ENCODE results near the gene BNIP5.

Gene BNIP5

DNA sequence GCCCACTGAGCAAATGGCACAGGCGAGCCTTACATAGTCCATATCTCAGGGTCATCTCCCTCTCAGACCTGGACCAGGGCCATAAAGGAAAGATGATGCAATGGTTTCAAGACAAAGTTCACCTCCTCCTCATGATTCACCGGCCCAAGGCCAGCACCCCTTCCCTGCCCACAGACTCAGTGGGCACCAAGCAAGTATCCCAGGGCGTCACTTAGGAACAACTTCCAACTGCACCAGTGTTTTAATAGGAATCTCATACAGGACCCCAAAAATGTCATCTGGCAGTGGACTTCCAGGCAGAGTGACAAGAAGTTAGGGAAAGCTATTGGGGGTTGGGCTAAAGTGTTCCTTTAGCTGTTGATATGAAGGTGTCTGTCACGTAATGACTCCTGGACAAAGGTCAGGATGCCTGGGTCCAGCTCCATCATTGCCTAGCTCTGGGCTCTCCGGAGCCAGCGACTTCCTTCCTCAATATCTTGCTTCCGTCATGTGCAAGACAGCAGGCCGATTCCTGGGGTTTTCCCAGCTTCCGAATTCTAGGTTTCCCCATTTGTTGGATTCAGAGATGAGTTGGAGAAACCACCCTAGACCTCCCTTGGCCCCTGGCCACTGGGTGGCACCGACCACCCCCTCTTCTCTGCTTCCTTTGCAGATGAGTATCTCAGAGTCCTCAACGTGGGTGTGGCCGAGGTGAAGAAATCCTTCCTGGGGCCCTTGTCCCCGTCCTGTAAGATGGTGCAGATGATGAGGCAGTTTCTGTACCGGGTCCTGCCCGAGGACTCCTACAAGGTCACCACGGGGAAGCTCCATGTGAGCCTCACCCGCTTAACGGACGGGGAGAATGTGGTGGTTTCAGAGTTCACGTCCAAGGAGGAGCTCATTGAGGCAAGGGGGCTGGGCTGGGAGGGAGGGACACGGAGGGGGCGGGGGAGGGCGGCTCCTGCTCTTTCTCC, 45.7 kb downstream of the BNIP5 start:
- no peak for DNase-seq

DNA sequence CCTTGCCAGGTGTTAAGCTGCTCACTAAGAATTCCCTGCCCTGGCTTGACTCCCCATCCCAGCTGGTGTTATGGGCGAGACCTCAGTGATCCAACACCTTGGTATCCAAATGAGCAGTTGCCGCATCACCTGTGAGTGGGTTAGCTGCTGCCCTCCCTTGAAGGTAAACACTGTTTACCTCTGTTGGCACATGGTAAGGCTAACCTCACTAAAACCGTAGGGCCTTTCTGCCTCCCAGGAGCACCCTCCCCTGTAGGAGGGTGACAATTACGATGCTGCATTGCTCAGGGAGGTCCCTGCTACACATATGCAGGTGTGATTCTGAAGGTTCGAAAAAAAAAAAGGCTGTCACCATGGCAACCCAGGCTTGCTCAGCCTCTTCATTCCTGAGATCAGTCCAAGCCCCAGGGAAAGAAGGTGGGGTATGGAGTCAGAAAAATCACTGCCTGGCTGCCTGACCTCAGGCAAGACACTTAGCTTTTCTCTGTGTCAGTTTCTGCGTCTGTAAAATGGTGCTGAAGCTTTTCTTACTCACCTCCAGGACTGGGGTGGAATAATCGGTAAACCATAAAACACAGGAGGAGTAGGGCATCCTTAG, 47.3 kb downstream of the BNIP5 start:
- no peak for DNase-seq

DNA sequence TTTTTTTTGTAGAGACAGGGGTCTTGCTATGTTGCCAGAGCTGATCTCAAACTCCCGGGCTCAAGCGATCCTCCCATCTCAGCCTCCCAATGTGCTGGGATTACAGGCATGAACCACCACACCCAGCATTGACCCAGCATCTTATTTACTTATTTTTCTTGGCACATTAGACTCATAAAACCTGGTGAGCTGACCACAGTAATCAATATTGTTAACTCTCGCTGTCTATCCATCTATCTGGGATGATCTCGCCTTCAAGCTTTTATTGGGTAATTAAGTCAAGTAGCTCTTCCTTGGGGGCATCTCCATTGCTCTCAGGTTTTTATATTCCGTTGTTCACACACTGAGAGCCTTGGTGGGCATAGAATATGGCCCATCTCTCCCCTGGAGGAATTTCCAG, 49.8 kb downstream of the BNIP5 start:
- DNase-seq: no peak

DNA sequence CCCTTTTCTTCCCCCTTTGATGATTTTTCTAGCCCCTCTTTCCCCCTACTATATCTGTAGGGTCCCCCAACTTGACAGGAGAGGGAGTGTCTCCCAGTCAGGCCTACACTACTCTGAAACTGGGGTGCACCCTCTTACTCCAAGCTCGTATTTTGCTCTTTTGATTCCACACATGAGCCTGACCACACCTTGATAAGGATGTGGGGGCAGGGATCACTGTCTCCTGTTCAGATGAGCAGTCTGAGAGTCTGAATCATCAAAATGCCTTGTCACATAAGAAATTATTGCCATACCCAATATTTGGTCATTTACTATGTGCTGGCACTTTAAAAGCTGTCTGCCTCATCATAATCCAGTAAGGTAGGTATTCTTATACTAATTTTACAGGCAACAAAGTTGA, 50.9 kb downstream of the BNIP5 start:
- no peak for DNase-seq

DNA sequence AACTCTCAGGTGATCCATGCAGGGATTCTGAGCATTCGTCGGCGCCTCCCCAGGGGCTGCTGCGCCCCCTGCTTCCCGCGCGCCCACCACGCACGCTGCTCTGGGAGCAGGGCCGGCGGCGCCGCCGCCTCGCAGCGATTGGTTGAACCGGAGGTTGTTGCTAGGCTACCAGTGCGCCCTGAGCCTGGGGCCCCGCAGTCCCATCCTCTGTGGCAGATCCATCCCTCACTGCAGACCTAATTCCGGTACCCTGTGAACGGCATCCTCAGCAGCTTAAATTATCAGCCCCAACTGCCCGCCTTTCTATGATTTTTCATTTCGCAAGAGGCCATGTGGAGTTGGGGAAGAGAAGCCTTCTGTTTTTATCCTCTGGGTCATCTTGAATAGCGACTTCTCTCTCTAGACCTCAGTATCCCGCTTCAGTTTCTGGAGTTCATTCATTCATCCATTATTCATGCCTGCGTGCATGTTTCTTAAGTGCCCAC, 51.5 kb downstream of the BNIP5 start:
- no peak for DNase-seq

DNA sequence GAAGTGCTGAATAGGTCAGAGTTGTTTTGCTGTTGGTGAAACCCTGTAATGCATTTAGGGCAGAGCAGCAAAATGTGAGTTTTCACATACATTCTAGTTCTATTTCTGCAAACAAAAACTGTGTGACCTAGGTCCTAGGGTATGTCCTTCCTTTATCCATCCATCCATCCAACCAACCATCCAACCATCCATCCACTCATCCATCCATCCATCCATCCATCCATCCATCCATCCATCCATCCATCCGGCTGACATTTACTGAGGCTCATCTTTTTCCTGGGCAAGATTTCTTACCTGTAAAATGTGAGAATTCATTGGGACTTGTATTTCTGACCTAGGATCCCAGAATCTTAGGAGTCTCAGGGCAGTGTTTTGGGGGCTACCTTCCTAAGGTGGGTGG, 52.3 kb downstream of the BNIP5 start:
- no peak for DNase-seq

DNA sequence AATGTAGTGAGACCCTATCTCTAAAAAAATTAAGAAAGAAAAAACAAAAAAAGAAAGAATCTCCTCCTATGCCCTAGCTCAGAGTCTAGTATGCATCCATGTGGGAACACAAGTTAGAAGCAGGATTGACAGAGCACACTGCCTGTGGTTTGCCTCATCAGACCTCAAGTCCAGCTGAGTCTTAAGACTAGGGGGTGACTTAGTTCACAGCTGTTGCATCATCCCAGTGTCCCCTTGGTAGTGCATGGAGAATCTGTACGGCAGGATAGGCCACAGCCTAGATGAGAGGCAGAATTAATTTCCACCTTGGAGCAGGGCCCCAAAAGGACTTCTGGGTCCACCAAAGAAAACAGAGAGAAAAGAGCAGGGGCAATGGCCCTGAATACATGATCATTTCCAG, 53.1 kb downstream of the BNIP5 start:
- no peak for DNase-seq

DNA sequence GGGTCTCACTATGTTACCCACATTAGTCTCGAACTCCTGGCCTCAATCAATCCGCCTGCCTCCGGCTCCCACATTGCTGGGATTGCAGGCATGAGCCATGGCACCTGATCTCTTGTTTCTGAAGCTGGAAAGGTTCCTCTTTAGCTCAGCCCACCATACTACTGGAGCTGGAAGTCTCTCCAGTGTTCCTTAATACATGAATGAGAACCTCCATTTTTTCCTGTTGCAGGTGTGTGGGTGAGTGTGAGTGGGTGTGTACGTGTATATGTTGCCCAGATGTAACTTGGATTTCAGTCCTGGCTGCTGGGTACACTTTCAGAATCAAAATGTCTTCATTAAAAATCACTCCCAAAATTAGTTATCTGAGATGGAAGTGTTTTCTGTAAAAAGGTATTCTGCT, 55.7 kb downstream of the BNIP5 start:
- no peak for DNase-seq

DNA sequence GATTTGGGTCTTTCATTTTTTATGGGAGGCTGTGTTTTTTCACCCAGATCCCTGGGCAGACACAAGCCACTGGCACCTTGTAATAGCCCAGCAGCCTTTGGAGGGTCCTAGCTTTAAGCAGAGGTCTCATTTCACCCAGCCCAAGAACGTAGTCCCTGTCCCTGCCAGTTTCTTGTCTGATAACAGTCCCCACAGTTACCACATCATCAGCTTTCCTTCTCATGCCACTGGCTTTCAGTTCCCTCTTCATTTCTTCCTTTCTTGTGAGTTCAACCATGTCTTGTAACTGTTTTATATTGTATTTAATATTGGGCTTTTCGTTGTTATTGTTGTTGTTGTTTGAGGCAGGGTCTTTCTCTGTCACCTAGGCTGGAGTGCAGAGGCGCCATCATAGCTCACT, 56.2 kb downstream of the BNIP5 start:
- no peak for DNase-seq

DNA sequence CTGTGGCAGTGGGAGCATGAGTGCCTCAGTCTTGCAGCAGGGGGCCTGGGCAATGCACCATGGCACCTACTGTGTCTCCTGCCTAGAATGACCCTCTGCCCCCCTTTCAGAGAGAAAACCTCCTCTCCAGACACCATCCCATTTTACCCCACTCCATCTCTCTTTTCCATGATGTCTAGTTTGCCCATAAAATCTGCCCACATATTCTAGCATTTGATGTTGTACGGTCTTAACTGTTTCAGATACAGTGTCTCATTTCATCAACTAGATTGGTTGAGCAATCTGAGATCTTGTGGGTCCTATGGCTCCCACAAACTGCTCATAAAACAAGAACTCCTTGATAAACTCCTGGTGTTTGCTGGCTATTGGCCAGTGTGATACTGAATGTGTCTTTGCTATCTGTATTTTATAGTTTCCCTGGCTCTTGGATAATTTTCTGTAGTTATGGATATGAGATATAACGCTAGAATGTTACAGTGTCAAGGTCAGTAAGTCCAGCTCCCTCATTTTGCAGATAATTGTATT, 58.7 kb downstream of the BNIP5 start:
- DNase-seq: no peak

DNA sequence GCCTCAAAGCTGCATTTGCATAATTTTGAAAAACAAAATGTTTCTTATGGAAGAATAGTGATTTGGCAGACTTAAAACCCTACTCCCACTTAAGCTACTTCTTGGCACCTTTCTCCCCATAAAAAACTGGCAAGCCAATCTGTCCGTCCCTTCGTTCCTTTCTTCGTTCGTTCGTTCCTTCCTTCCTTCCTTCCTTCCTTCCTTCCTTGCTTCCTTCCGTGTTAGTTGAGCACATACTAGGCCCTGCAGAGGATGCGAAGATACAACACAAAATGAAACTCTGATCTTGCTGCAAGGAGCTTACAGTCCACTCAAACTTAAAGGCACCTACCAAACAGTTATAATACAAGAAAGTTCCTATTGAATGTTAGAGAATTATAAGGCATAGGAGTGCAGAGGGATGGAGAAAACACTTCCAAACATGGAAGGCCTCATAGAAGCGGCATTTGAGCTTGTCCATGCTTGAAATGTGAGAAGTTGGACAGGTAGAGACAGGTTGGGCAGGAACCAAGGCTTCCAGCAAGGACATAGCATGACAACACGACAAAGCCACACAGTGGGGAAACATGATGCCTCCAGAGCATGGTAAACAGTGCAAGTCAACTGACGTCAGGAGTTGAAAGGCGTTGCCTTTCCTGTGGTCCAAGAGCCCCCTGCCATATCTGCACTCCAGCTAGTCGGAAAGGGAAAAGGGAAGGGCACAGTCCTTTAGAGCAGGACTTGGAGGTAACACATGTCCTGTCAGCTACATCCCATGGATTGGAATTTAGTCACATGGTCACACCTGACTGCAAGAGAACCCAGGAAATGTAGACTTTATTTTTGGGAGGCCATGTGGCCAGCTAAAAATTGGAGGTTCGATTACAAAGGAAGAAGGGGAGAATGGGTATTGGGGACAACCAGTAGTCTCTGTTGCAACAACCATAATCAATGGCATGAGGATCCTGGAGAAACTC, 59.8 kb downstream of the BNIP5 start:
- DNase-seq: no peak

DNA sequence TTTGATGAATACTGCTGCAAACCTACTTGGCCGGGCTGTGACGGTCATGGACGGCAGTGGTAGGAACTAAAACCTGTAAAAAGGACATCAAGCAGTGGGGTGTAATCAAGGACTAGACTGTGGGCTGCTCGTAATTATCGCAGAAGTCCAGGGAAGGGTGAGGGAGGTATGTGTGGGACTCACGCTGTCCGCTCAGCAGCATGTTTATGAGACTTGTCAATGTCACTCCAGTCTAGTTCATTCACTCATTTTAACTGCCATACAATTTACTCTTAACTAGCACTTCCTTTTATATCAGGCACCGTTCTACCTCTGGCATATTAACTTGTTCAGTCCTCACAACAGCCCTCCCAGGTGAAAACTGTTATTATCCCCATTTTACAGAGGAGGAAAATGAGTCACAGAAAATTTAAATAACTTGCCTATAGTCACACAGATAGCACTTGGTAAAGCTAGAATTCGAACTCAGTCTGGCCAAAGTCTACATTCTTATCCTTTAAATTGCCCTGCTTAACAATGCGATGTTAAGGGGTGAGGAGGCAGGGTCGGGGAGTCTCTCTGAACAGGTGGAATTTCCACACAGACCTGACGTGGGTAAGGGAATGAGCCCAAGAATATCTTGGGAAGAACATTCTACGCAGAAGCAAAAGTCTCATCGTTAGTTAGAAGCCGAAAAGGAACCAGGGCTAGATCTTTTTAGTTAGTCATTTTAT, 62.7 kb downstream of the BNIP5 start:
- DNase-seq: no peak

DNA sequence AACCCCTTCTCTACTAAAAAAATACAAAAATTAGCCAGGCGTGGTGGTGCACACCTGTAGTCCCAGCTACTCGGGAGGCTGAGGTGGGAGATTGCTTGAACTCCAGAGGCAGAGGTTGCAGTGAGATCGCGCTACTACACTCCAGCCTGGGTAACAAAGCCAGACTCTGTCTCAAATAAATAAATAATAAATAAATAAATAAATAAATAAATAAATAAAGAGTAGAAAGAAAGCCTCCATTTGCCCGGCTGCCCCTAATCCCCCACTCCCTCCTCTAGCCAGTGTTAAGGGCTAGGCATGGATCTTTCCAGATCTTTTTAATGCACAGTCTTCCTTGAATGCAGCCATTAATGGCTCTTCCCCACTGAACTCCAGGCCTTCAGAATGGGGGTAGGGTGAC, 63.6 kb downstream of the BNIP5 start:
- no peak for DNase-seq

DNA sequence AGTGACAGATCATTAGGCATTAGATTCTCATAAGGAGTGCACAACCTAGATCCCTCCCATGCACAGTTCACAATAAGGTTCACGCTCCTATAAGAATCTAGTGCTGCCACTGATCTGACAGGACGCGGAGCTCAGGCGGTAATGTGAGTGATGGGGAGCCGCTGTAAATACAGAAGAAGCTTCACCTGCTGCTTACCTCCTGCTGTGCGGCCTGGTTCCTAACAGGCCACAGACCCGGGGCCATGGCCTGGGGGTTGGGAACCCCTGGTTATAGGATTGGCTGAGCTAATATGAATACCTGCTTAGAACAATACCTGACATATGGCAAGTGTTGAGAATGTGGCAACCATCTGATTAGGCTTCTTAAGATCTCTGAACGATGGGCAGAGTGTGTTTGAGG, 64.5 kb downstream of the BNIP5 start:
- DNase-seq: no peak

DNA sequence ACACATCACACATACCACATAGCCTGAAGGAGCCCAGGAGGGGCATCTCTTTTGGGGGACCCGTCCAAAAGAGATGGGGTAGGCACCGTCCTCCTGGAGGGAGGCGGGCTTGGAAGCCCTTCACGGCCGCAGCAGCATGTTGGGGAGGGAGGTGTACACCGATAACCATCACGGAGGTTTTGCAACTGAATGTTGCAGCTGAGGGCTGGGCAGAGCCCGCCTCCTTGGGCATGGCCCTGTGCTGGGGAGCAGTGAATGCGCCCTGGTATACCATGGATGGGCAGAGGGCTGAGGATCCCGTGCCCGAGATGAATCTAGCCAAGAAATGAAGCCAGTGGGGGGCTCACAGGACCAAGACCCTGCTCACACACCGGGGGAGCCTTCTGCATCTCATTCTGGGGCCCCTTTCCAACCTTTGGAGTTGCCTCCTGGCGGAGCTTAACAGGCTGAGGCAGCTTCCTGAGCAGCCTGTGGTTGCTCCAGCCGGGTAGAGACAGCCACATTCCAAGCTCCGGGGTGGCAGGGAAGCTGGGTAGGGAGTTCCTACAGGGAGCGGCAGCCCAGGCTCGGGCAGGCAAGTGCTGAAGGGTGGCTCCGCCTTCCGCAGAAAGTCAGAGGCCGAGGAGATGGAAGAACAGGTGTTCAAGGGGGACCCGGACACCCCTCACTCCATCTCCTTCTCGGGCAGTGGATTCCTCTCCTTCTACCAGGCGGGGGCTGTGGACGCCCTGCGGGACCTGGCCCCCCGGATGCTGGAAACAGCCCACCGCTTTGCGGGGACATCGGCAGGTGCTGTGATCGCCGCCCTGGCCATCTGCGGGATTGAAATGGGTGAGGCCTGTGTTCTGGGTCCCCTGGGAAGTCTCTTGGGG, 66.6 kb downstream of the BNIP5 start, which contains the start of gene PNPLA1:
Gene PNPLA1 (plus strand): TSS at position 227 of the 872 bp plus-strand sequence. CDS start 400 bp downstream, at position 627.
- DNase-seq: no peak

DNA sequence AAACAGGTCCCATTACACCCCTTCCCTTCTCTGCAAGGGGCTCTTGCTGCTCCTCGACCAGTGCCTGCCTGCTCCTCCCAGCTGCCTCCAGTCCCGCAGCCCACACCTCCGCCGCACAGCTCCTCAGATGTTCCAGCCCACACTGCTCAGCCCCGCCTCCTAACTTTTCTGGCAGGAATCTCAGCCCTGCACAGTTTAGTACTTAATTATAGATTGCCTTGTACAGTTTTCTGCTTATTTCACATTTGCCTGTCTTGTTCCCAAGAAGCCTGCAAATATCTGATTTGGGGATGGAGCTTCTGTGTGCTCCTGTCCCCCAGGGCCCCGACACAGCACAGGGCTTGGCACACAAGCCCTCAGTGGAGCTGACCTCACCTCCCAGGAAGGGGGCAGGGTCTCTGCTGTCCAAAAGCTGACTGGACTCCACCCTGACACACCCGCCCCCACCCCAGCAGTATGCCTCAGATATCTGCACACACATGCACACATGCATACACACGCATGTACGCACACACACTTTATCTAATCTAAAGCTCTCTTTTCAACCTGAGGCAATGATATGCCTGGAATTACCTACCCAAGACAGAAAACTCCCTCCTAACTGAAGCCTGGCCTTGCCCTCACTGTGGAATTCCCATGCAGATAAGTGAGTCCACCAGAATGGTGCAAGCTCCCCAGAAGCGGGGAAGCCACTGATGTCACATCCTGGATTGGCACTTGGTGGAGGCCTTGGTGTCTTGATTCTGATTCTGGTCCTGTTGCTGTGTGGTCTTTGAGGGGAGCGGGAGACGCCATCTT, 68.0 kb downstream of the BNIP5 start:
- DNase-seq: no peak

DNA sequence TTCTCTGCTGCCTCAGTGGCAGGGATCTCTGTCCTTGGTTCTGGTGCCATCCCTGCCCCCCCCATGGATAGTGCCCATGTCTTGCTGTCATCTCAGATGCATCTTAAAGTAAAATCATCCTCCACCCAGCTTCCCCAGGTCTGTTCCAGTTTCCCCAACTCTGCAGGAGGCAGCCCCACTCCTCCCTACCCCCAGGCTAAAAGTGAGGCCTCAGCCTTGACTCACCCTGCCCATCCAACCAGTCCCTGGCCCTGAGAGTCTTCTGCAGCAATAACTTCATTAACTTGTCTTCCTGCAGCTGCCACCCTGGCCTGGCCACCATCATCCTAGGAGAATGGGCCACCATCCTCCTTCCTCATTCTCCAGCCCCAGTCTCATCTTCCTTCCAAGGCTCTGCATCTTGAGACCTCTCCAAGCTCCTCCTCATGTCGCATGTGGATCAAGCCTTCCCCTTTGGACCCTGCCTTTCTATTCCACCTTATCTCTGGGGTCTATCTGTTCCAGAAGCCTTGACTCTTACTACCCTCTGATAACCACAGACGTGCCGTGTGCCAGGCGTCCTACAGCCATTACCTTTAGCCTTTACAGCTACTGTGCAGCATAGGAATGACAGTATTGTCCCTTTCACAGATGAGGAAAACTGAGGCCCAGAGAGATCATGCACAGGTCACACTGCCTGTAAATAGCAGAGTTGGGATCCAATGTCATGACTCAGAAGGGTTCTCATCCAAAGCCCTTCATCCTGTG, 68.8 kb downstream of the BNIP5 start:
- DNase-seq: no peak

DNA sequence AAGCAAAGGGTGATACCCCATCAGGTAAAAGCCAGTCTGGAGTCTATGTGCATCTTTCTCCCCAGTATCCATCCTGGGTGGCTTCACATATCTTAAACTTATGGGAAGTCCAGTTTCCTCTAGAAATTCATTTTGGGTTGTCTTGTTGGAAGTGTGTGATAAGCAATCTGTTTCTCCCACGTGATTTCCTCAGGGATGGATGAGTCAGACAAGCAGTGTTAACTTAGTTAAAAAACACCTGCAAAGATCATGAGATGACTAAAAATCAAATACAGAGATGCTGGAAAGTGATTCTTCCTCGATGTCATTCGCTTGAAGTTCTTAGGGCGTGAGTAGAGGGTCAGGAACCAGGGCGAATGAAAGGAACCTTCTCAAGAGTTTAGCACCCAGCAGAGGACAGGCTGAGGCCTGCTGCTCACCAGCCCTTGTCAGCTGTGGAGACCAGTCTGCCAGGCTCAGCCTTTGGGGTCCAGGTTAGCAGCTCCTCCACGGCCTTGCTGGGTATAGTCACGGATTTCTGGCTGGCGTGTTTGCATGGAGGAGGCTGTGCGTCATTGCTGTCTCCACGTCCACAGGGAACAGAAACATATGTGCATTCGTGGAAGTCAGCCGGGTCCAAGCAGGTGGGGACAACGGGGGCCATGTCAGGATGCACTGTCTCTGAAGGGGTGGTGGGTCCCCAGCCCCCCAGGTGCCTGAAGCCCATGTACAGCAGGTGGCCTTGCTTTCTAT, 69.6 kb downstream of the BNIP5 start:
- DNase-seq: no peak
